ENCODE measurements around the gene SCGB1C1. TPM values are rescaled to one million over a fixed set of nuclear protein-coding genes. Genes with fewer than 3 reads are reported as not detected.
"Not testable (repeated sequence)": the region's sequence is repeated elsewhere in the genome, so short reads cannot be mapped to it uniquely, and the experiment has no call there.

SCGB1C1 gene
- not detected in 2 replicates for total RNA-seq (2011; cell fraction: chromatin; rRNA removed; ENCODE audit: low replicate concordance)
- not detected in 2 replicates for total RNA-seq (2011; cell fraction: nucleolus; rRNA removed)
- total RNA-seq (2011; cell fraction: nucleoplasm; rRNA removed) = not detected in 2 replicates
- total RNA-seq (2014; rRNA removed) (not detected in 2 replicates), total RNA-seq (2014; rRNA removed; fragmentation: Illumina TruSeq; extraction: Trizol) (not detected in 2 replicates), total RNA-seq (2015; rRNA removed; fragmentation: Illumina TruSeq; extraction: Trizol) (not detected in 2 replicates), total RNA-seq (2021) (not detected in 2 replicates), polyA plus RNA-seq (2011; rRNA removed) (not detected in 2 replicates), polyA plus RNA-seq (2014; fragmentation: Illumina TruSeq; extraction: Trizol) (not detected in 2 replicates), polyA plus RNA-seq (2014; fragmentation: Nextera tagmentation; extraction: Ambion mirVana) (not detected), polyA plus RNA-seq (2014; rRNA removed) (not detected in 2 replicates), polyA minus RNA-seq (2011; rRNA and poly(A)+ RNA removed) (not detected in 2 replicates), Bru-seq, nascent RNA (not detected), BruChase-seq, experiment 1, labeled RNA remaining after a 2-hour chase (not detected), BruChase-seq, experiment 2, labeled RNA remaining after a 6-hour chase (not detected)
- polyA plus RNA-seq (2011; cell fraction: cytosol; rRNA removed) = not detected in 2 replicates
- not detected in 2 replicates for polyA plus RNA-seq (2011; cell fraction: nucleus; rRNA removed)
- polyA plus RNA-seq (2012) = not detected in 2 replicates
- polyA minus RNA-seq (2011; cell fraction: cytosol; rRNA and poly(A)+ RNA removed) = not detected in 2 replicates
- polyA minus RNA-seq (2011; cell fraction: nucleus; rRNA and poly(A)+ RNA removed) = not detected in 2 replicates
- long read RNA-seq, experiment 1 = 0 reads
- long read RNA-seq, experiment 2 = 0 reads
- long read RNA-seq, experiment 3 = 0 reads

GRCh38 chr11:192674-193128 lies at the start of gene SCGB1C1:
SCGB1C1 (plus strand) TSS chr11:193078; CDS start chr11:193100, 22 bp downstream.
- H3K36me3 ChIP-seq (ENCODE audit: control insufficient read depth, insufficient read depth, low read length); BruUV-seq (replicated peaks); H3K9me3 ChIP-seq (replicated peaks; ENCODE audit: control insufficient read depth, insufficient read depth, low read depth, low read length); ATAC-seq; H3K4me2 ChIP-seq (ENCODE audit: insufficient read depth, low read length); H3K9ac ChIP-seq (ENCODE audit: insufficient read depth in 1 of 2, low read depth in 2 of 2, low read length in 2 of 2); DNase-seq (ENCODE audit: extremely low read depth in 1 of 4, low spot score in 3 of 4); H2AFZ ChIP-seq (ENCODE audit: low read depth, low read length); H3K4me1 ChIP-seq (replicated peaks in 1 of 2; ENCODE audit: control insufficient read depth in 2 of 2, insufficient read depth in 2 of 2, low read length in 2 of 2); H4K20me1 ChIP-seq (replicated peaks; ENCODE audit: control insufficient read depth, insufficient read depth, low read length); H3K79me2 ChIP-seq (ENCODE audit: control insufficient read depth, insufficient read depth, low read length); H3K4me3 ChIP-seq; POLR2A ChIA-PET; H3K27ac ChIP-seq (ENCODE audit: extremely low read depth, low read depth, low read length); H3K27me3 ChIP-seq (ENCODE audit: control insufficient read depth in 2 of 2, insufficient read depth in 2 of 2, low read length in 2 of 2); H3K9me1 ChIP-seq (ENCODE audit: control insufficient read depth, insufficient read depth, low read length); FAIRE-seq; intact Hi-C loops (cut with micrococcal nuclease); CTCF ChIA-PET (ENCODE audit: low intra/inter-chr PET ratio): not testable (repeated sequence)
- in situ Hi-C loops (cut with MboI) = loop anchor here (5.0 kb wide), 1 partner anchor 55 kb away; no protein-coding TSS in a partner anchor
- WGBS (ENCODE audit: insufficient coverage, low coverage, missing lambda C conversion rate) = 55% methylated on average over 3 of the region's 11 CpGs

GRCh38 chr11:180242-180641 lies 12.6 kb upstream of the SCGB1C1 start:
- 0% methylated on average over 1 of the region's 13 CpGs for WGBS (ENCODE audit: insufficient coverage, low coverage, missing lambda C conversion rate)
- CTCF ChIA-PET (ENCODE audit: low intra/inter-chr PET ratio); H3K27me3 ChIP-seq (ENCODE audit: control insufficient read depth in 2 of 2, insufficient read depth in 2 of 2, low read length in 2 of 2); H3K9me1 ChIP-seq (ENCODE audit: control insufficient read depth, insufficient read depth, low read length); H3K4me3 ChIP-seq; DNase-seq (ENCODE audit: extremely low read depth in 1 of 4, low spot score in 3 of 4); H3K9me3 ChIP-seq (replicated peaks; ENCODE audit: control insufficient read depth, insufficient read depth, low read depth, low read length); H3K4me2 ChIP-seq (ENCODE audit: insufficient read depth, low read length); H3K27ac ChIP-seq (ENCODE audit: extremely low read depth, low read depth, low read length); ATAC-seq; POLR2A ChIA-PET; H3K36me3 ChIP-seq (ENCODE audit: control insufficient read depth, insufficient read depth, low read length); intact Hi-C loops (cut with micrococcal nuclease); BruUV-seq (replicated peaks); H3K4me1 ChIP-seq (replicated peaks in 1 of 2; ENCODE audit: control insufficient read depth in 2 of 2, insufficient read depth in 2 of 2, low read length in 2 of 2); H3K79me2 ChIP-seq (ENCODE audit: control insufficient read depth, insufficient read depth, low read length); H2AFZ ChIP-seq (ENCODE audit: low read depth, low read length); H3K9ac ChIP-seq (ENCODE audit: insufficient read depth in 1 of 2, low read depth in 2 of 2, low read length in 2 of 2); FAIRE-seq; in situ Hi-C loops (cut with MboI); H4K20me1 ChIP-seq (replicated peaks; ENCODE audit: control insufficient read depth, insufficient read depth, low read length): not testable (repeated sequence)
- 0 out of 6 replicates have a peak, but pooled peaks of 2 of the 3 experiments have one; percentile 3 to 13 for TF ChIP-seq CTCF (IDR thresholded peaks at IDR 0.05 in 2 of 3, conservative IDR thresholded peaks at IDR 0.05 in 1 of 3; ENCODE audit: insufficient read depth in 2 of 3, low read depth in 1 of 3, low read length in 3 of 3)

GRCh38 chr11:189200-189783 lies 3.6 kb upstream of the SCGB1C1 start:
- H3K27me3 ChIP-seq (ENCODE audit: control insufficient read depth in 2 of 2, insufficient read depth in 2 of 2, low read length in 2 of 2); ATAC-seq; POLR2A ChIA-PET; H2AFZ ChIP-seq (ENCODE audit: low read depth, low read length); H3K36me3 ChIP-seq (ENCODE audit: control insufficient read depth, insufficient read depth, low read length); CTCF ChIA-PET (ENCODE audit: low intra/inter-chr PET ratio); in situ Hi-C loops (cut with MboI); H3K4me1 ChIP-seq (replicated peaks in 1 of 2; ENCODE audit: control insufficient read depth in 2 of 2, insufficient read depth in 2 of 2, low read length in 2 of 2); BruUV-seq (replicated peaks); H4K20me1 ChIP-seq (replicated peaks; ENCODE audit: control insufficient read depth, insufficient read depth, low read length); H3K4me3 ChIP-seq; H3K4me2 ChIP-seq (ENCODE audit: insufficient read depth, low read length); H3K9me1 ChIP-seq (ENCODE audit: control insufficient read depth, insufficient read depth, low read length); FAIRE-seq; H3K27ac ChIP-seq (ENCODE audit: extremely low read depth, low read depth, low read length); H3K9ac ChIP-seq (ENCODE audit: insufficient read depth in 1 of 2, low read depth in 2 of 2, low read length in 2 of 2); H3K79me2 ChIP-seq (ENCODE audit: control insufficient read depth, insufficient read depth, low read length); intact Hi-C loops (cut with micrococcal nuclease); DNase-seq (ENCODE audit: extremely low read depth in 1 of 4, low spot score in 3 of 4); H3K9me3 ChIP-seq (replicated peaks; ENCODE audit: control insufficient read depth, insufficient read depth, low read depth, low read length): not testable (repeated sequence)
- 84% methylated on average over 10 of the region's 55 CpGs for WGBS (ENCODE audit: insufficient coverage, low coverage, missing lambda C conversion rate)

Measured in K562 (cell line).